ENCODE measurements around the gene NEMP1. TPM values are rescaled to one million over a fixed set of nuclear protein-coding genes. Genes with fewer than 3 reads are reported as not detected.
A peak's percentile ranks its signal among the peaks of the same experiment; 100 is the strongest.

The NEMP1 gene
- total RNA-seq, 4 donors from 2014 or later: 8.3 to 11.8 (median 10.0) TPM

DNA sequence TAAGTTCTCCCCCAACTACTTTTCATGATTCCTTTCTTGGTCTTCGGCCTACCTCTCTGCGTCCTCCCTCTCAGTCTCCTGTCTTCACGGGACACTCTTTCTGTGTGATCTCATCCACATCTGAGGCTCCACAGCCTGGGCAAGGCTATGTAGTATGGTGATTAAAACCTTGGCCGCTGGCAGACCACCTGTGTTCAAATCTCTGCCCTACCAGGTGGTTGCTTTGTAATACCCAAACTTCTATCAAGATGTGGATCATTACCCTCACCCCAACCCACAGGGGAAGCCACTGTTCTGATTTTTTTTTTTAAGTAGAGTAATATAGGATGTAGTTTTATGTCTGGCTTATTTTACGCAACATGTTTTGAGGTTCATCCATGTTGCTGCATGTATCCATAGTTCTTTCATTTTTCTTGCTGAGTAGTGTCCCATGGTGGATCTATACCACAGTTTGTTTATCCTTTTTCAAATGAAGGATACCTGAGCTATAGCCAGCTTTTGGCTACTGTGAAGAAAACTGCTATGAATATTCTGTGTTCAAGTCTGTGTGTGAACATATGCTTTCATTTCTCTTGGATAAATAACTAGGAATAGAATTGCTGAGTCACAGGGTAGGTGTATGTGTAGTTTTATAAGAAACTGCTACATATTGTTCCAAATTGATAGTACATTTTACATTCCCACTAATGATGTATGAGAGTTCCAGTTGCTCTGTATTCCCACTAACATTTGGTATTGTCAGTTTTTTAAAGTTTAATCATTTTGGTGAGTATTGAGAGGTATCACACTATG, 40.9 kb upstream of the NEMP1 start:
- Histone ChIP-seq H3K36me3 (no peaks in the 10 kb centered on the region), H3K27ac (replicated peaks in 1 of 4) (no peak overlapping the region), H3K27me3 (no peaks in the 10 kb centered on the region), H3K4me3 (no peak overlapping the region), H3K9me3 (no peaks in the 10 kb centered on the region), H3K4me1 (peaks cover 0 to 7% (median 0%) of the 10 kb centered on the region in 4 donors)
- WGBS: 86% methylated on average over 5 of the region's 5 CpGs
- intact Hi-C loops (cut with DNase I): no loop called here
- no peak for DNase-seq (ENCODE audit: extremely low spot score)
- TF ChIP-seq POLR2A (IDR thresholded peaks at IDR 0.05; ENCODE audit: low read depth): no peak
- TF ChIP-seq EP300 (IDR thresholded peaks at IDR 0.05): no peak
- TF ChIP-seq POLR2AphosphoS5 (IDR thresholded peaks at IDR 0.05): no peak
- no peak for TF ChIP-seq CTCF (IDR thresholded peaks at IDR 0.05)

DNA sequence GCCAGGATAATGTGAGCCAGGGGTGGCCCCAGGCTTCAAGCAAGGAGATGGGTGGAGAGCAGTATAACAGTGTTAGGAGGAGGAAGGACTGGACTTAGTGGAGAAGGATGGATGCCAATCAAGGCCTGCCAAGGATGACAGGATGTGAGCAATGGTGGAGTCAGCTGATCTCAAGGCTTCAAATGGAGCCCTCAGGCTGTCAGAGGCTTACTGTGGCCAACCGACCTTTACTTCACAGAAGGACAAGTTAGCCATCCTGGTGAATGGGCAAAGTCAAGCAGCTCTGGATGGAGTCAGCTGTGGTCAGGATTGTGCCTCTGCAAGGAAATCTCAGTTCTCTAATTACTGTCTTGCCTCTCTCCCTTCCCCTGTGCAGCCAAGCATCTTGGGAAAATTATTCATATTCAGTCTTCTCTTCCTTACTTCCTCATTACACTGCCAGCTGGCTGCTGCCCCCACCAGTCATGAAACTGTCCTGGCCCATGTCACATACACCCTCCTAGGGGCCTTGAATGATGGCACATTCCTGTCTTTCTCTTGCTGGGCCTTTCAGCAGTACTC, 40.2 kb upstream of the NEMP1 start:
- H3K9me3 ChIP-seq: no peaks in the 10 kb centered on the region
- intact Hi-C loops (cut with DNase I): no loop called here
- no peak overlapping the region for H3K4me3 ChIP-seq
- H3K27ac ChIP-seq (replicated peaks in 1 of 4): peak overlapping the region in 1 of 4 donors; percentile 40
- H3K36me3 ChIP-seq: no peaks in the 10 kb centered on the region
- WGBS: 100% methylated on average over 1 of the region's 1 CpG
- H3K4me1 ChIP-seq: peaks cover 0 to 7% (median 0%) of the 10 kb centered on the region in 4 donors
- no peaks in the 10 kb centered on the region for H3K27me3 ChIP-seq
- no peak for DNase-seq (ENCODE audit: extremely low spot score)
- TF ChIP-seq POLR2A (IDR thresholded peaks at IDR 0.05; ENCODE audit: low read depth): no peak
- no peak for TF ChIP-seq CTCF (IDR thresholded peaks at IDR 0.05)
- no peak for TF ChIP-seq POLR2AphosphoS5 (IDR thresholded peaks at IDR 0.05)
- no peak for TF ChIP-seq EP300 (IDR thresholded peaks at IDR 0.05)

GRCh38 chr12:57116580-57117281, 38.1 kb upstream of the NEMP1 start:
- DNase-seq (ENCODE audit: extremely low spot score): no peak
- Histone ChIP-seq H3K4me1 (peaks cover 4 to 15% (median 10%) of the 10 kb centered on the region in 4 donors), H3K36me3 (no peaks in the 10 kb centered on the region), H3K4me3 (no peak overlapping the region), H3K27ac (replicated peaks in 1 of 4) (no peak overlapping the region), H3K27me3 (no peaks in the 10 kb centered on the region), H3K9me3 (no peaks in the 10 kb centered on the region)
- intact Hi-C loops (cut with DNase I): no loop called here
- TF ChIP-seq POLR2AphosphoS5 (IDR thresholded peaks at IDR 0.05) (no peak), POLR2A (IDR thresholded peaks at IDR 0.05; ENCODE audit: low read depth) (no peak), EP300 (IDR thresholded peaks at IDR 0.05) (no peak), CTCF (IDR thresholded peaks at IDR 0.05) (no peak)
- 94% methylated on average over 5 of the region's 5 CpGs for WGBS

DNA sequence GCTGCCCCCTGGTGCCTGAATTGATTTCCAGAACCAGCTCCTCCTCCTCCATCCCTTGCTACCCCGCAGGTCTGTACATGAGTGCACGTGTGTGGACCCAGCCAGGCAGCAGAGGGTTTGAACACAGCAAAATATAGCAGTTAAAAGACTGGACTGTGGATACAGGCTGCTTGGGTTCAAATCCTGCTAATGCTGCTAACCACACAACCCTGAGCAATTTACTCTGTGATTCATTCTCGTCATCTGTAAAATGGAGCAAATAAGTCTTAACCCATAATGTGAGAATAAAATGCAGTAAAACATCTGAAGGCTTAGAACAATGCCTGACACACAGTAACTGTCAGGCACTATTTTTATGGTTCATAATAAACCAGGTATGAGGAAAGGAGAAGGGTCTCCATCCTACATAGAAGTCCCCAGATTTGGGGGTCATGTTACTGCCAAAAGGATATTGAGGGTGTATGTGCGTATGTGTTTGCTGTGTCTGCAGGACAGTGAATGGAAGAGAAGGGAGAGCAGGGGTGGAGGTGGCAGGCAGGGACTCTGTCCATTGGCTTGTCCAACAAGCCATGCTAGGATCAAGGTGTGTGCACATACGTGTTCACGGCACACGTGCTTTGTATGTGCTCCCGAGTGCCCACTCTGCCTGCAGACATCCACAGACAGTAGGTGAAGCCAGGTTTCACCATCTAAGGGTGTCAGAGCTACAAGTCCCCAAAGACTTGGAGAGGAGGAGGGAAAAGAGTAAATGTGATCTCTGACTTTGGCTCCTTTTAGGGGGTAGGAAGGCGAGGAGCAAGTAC, 34.1 kb upstream of the NEMP1 start:
- Histone ChIP-seq H3K4me1 (peaks cover 17 to 41% (median 37%) of the 10 kb centered on the region in 4 donors), H3K27ac (replicated peaks in 1 of 4) (peak overlapping the region; percentile 98 to 99 (median 98)), H3K36me3 (peaks cover 0 to 8% (median 7%) of the 10 kb centered on the region in 4 donors), H3K4me3 (peak overlapping the region; percentile 67 to 82 (median 76)), H3K27me3 (no peaks in the 10 kb centered on the region), H3K9me3 (no peaks in the 10 kb centered on the region)
- no peak for DNase-seq (ENCODE audit: extremely low spot score)
- 56% methylated on average over 9 of the region's 9 CpGs for WGBS
- intact Hi-C loops (cut with DNase I): loop anchor here (1.0 to 5.0 kb wide), 2 partner anchors 43 to 105 kb away; partner anchors contain the start of gene ZBTB39
- TF ChIP-seq POLR2A (IDR thresholded peaks at IDR 0.05; ENCODE audit: low read depth) (no peak), CTCF (IDR thresholded peaks at IDR 0.05) (peak in 2 of 3 experiments; percentile 84 to 87), EP300 (IDR thresholded peaks at IDR 0.05) (no peak)

Data from esophagus muscularis mucosa (tissue), 4 donors.